ENCODE data around the gene GOLGA8A.

The GOLGA8A gene, protein sequence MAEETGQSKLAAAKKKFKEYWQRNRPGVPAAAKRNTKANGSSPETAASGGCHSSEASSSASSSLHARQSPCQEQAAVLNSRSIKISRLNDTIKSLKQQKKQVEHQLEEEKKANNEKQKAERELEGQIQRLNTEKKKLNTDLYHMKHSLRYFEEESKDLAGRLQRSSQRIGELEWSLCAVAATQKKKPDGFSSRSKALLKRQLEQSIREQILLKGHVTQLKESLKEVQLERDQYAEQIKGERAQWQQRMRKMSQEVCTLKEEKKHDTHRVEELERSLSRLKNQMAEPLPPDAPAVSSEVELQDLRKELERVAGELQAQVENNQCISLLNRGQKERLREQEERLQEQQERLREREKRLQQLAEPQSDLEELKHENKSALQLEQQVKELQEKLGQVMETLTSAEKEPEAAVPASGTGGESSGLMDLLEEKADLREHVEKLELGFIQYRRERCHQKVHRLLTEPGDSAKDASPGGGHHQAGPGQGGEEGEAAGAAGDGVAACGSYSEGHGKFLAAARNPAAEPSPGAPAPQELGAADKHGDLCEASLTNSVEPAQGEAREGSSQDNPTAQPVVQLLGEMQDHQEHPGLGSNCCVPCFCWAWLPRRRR

DNA sequence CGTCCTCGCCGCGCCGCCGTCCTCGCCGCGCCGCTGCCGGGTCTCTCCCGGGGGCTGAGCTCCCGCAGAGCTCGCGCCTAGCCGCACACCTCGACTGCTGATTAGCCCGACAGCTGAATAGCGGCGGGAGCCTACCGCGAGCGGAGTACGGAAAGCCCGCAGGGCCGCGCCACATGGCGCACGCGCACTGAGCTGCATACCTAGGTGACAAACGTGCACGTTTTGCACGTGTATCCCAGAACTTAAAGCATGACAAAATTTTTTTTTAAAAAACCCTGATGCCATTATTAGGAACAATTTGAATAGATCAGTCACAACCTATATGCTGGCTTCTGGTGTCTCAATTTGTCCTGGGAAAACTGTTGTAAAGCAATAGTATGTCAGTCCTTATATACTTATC is at the start of gene GOLGA8A:
Gene GOLGA8A, minus strand, starts transcription at position 122 of the 400 bp plus-strand sequence. CDS start 48,117 bp downstream, outside the sequence.
- DNase-seq (ENCODE audit: low spot score) = peak; percentile 89
- in situ Hi-C loops (cut with MboI; ENCODE audit: low sequenced_read_pairs, unreplicated experiment) = no loop called here

DNA sequence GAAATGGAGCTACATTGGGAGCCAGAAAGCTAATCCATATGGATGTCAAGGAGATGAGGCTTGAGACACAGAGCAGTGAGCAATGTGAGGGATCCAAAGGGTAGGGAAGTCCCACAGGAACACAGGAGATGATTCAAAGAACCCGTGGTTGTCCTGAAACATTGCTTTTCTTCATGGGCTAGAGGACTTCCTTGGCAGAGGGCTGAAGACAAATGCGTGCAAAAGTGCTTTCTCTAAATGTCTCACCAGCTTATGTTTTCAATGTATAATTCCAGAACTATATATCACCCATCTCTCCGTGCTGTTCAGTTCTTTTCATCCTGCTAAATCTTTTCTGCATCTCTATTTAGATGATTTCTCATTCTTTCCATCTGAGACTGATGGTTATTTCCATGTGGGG is 46.0 kb upstream of the GOLGA8A start:
- DNase-seq (ENCODE audit: low spot score) = no peak
- in situ Hi-C loops (cut with MboI; ENCODE audit: low sequenced_read_pairs, unreplicated experiment) = no loop called here
- TF ChIP-seq, protein P1, sequence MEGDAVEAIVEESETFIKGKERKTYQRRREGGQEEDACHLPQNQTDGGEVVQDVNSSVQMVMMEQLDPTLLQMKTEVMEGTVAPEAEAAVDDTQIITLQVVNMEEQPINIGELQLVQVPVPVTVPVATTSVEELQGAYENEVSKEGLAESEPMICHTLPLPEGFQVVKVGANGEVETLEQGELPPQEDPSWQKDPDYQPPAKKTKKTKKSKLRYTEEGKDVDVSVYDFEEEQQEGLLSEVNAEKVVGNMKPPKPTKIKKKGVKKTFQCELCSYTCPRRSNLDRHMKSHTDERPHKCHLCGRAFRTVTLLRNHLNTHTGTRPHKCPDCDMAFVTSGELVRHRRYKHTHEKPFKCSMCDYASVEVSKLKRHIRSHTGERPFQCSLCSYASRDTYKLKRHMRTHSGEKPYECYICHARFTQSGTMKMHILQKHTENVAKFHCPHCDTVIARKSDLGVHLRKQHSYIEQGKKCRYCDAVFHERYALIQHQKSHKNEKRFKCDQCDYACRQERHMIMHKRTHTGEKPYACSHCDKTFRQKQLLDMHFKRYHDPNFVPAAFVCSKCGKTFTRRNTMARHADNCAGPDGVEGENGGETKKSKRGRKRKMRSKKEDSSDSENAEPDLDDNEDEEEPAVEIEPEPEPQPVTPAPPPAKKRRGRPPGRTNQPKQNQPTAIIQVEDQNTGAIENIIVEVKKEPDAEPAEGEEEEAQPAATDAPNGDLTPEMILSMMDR (IDR thresholded peaks at IDR 0.05; ENCODE audit: borderline replicate concordance, control extremely low read depth, extremely low read depth, insufficient read depth, missing control alignments) = no peak

More for the DNA sequence above, at the start of gene GOLGA8A:
- TF ChIP-seq, protein P1 (IDR thresholded peaks at IDR 0.05; ENCODE audit: borderline replicate concordance, control extremely low read depth, extremely low read depth, insufficient read depth, missing control alignments) = no peak

DNA sequence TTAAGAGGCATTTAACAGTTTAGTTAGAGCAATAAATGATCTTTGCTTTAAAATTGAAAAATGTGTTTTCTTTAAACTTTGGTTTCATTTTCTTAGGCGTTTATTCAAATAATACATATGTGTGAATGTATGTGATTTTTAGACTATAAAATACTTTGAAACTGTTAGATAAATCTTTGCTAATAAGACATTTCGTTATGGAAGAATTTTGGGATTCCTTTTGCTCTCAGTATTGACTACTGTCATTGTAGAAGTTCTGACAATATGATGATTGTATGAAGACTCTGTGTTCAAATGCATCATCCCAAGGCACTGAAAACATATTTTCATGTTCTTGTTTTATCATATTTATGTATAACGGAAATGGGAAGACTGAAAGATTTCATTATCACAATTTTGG is 43.8 kb upstream of the GOLGA8A start:
- in situ Hi-C loops (cut with MboI; ENCODE audit: low sequenced_read_pairs, unreplicated experiment) = no loop called here
- TF ChIP-seq, protein P1 (IDR thresholded peaks at IDR 0.05; ENCODE audit: borderline replicate concordance, control extremely low read depth, extremely low read depth, insufficient read depth, missing control alignments) = no peak
- DNase-seq (ENCODE audit: low spot score) = no peak

DNA sequence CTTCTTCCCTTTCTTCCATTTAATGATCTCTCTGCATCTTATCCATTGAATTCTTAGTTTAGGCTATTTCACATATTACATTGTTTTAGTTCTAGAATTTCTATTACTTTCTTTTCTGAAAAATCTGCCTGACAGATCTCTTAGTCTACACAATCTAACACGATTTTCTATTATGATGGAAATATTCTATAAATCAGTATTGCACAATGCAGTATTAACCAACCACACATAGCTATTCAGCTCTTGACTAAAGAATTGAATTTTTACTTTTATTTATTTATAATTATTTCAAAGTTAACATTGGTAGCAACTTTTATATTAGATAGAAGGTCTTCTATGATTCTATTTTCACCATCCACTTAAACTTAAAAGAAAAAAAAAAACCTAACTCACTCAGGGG is 36.2 kb upstream of the GOLGA8A start:
- TF ChIP-seq, protein P1 (IDR thresholded peaks at IDR 0.05; ENCODE audit: borderline replicate concordance, control extremely low read depth, extremely low read depth, insufficient read depth, missing control alignments) = no peak
- in situ Hi-C loops (cut with MboI; ENCODE audit: low sequenced_read_pairs, unreplicated experiment) = loop anchor here (25.0 kb wide), 1 partner anchor 113 kb away; the partner anchor contains the start of gene GOLGA8B
- DNase-seq (ENCODE audit: low spot score) = no peak

DNA sequence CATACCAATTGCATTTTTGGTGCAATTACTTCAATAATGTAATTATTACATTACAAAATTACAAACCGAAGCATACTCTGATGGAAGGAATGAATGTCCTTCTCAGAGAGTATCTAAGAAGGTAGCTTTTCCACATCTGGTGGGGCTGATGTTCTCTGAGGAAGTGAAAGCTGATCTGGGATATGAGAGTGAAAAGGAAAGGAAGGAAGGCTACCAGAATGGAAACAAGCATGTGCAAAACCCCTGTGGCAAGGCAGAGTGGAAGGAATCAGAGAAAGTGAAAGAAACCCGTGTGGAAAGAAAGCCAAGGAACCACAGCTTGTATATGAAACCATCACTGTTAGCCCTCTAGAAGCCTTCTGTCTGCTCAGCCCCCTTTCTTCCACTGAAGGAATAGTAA is 35.3 kb upstream of the GOLGA8A start:
- TF ChIP-seq, protein P1 (IDR thresholded peaks at IDR 0.05; ENCODE audit: borderline replicate concordance, control extremely low read depth, extremely low read depth, insufficient read depth, missing control alignments) = no peak
- DNase-seq (ENCODE audit: low spot score) = no peak
- in situ Hi-C loops (cut with MboI; ENCODE audit: low sequenced_read_pairs, unreplicated experiment) = loop anchor here (25.0 kb wide), 1 partner anchor 114 kb away; the partner anchor contains the start of gene GOLGA8B

DNA sequence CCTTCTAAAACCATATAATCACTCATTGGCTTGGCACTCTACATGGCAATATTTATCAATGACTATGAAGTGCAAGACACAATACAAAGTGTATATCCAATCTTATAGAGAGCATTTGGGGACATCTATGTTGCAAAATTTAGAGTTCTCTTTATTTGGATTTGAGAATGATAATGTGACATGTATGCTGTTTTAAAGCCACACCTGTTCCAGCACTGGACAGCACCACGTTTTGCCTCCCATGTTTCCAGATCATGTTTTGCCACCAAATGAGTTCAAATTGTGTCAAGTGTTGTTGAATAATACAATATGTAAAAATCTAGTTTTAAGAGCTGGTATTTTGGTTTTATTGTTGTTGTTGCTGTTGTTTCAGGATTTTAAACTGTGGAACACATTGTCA is 33.3 kb upstream of the GOLGA8A start:
- no peak for DNase-seq (ENCODE audit: low spot score)
- in situ Hi-C loops (cut with MboI; ENCODE audit: low sequenced_read_pairs, unreplicated experiment) = loop anchor here (25.0 kb wide), 1 partner anchor 116 kb away; the partner anchor contains the start of gene GOLGA8B
- TF ChIP-seq, protein P1 (IDR thresholded peaks at IDR 0.05; ENCODE audit: borderline replicate concordance, control extremely low read depth, extremely low read depth, insufficient read depth, missing control alignments) = no peak

Data from GM13976 (cell line).